GM12892 (cell line): ENCODE results near the gene DLGAP1.

ENCODE experiments used
- POLR2AphosphoS5 ChIP-seq: IDR thresholded peaks from 2 replicates; pipeline ENCODE4 v1.6.1; 2011; ENCODE audit warnings: low read depth, low read length, control low read depth
- TAF1 ChIP-seq: IDR thresholded peaks from 2 replicates; pipeline ENCODE4 v1.6.1; 2011; ENCODE audit warnings: low read depth, mild to moderate bottlenecking, control low read depth, low read length, borderline replicate concordance

- no peak for TF ChIP-seq POLR2AphosphoS5
- no peak for TF ChIP-seq TAF1
Measured at GRCh38 chr18:3599195-3599594, 855.9 kb downstream of the DLGAP1 start.
